ENCODE results near the gene PLXND1. TPM values are rescaled to one million over a fixed set of nuclear protein-coding genes. Genes with fewer than 3 reads are reported as not detected.

Gene PLXND1
- total RNA-seq, 4 donors from 2014 or later, result 45.0 to 77.9 (median 61.5) TPM

DNA sequence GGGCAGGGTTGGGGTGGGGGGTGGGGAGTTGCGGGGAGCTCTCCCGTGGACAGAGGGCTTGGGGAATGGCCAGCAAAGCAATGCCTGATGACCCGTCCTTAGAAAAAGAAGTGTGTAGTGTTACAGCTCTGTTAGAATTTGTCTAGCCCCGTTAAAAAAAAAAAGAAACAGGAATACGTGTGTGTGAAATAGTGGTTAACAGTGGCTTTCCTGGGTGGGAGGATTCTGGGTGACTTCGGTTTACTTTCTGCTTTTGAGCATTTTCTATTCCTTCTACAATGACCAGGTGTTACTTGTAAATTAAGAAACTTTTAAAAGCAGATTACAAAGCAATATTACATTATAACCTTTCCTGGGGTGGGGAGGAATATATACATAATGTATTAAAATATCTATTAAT, 38.5 kb downstream of the PLXND1 start:
- 24 to 50% methylated on average over 4 of the region's 6 CpGs for WGBS, 2 donors (ENCODE audit: low coverage in 1 of 2)
- Histone ChIP-seq H3K4me1 (peaks cover 0 to 46% (median 14%) of the 10 kb centered on the region in 3 donors), H3K36me3 (peaks cover 0 to 87% of the 10 kb centered on the region in 2 donors), H3K4me3 (no peak overlapping the region), H3K27me3 (no peaks in the 10 kb centered on the region), H3K9me3 (no peaks in the 10 kb centered on the region), H3K27ac (peak overlapping the region in 2 of 4 donors; percentile 19 to 50)
- no peak for ATAC-seq
- TF ChIP-seq EP300 (IDR thresholded peaks at IDR 0.05) (no peak), POLR2AphosphoS5 (IDR thresholded peaks at IDR 0.05) (no peak), POLR2A (IDR thresholded peaks at IDR 0.05) (no peak), CTCF (IDR thresholded peaks at IDR 0.05) (no peak)

- TF ChIP-seq POLR2A (IDR thresholded peaks at IDR 0.05), result no peak
- no peak for TF ChIP-seq POLR2AphosphoS5 (IDR thresholded peaks at IDR 0.05)
- no peak for TF ChIP-seq CTCF (IDR thresholded peaks at IDR 0.05)
- TF ChIP-seq EP300 (IDR thresholded peaks at IDR 0.05), result no peak
- 64 to 100% methylated on average over 1 to 7 of the region's 18 CpGs for WGBS, 2 donors (ENCODE audit: low coverage in 1 of 2)
- peaks cover 0 to 87% of the 10 kb centered on the region in 2 donors for H3K36me3 ChIP-seq
- no peaks in the 10 kb centered on the region for H3K27me3 ChIP-seq
- H3K9me3 ChIP-seq, result no peaks in the 10 kb centered on the region
- H3K4me3 ChIP-seq, result no peak overlapping the region
- peak; percentile 23 for ATAC-seq
- peak overlapping the region in 2 of 4 donors; percentile 19 to 50 for H3K27ac ChIP-seq
- peaks cover 0 to 46% (median 14%) of the 10 kb centered on the region in 3 donors for H3K4me1 ChIP-seq
These were observed 39.2 kb downstream of the PLXND1 start for GRCh38 chr3:129567176-129567705.

GRCh38 chr3:129565902-129566301, 40.6 kb downstream of the PLXND1 start:
- Histone ChIP-seq H3K27ac (no peak overlapping the region), H3K4me1 (peaks cover 0 to 59% (median 27%) of the 10 kb centered on the region in 3 donors), H3K36me3 (peaks cover 0 to 81% of the 10 kb centered on the region in 2 donors), H3K9me3 (no peaks in the 10 kb centered on the region), H3K27me3 (no peaks in the 10 kb centered on the region), H3K4me3 (no peak overlapping the region)
- TF ChIP-seq POLR2A (IDR thresholded peaks at IDR 0.05) (no peak), EP300 (IDR thresholded peaks at IDR 0.05) (no peak), CTCF (IDR thresholded peaks at IDR 0.05) (no peak), POLR2AphosphoS5 (IDR thresholded peaks at IDR 0.05) (no peak)
- no peak for ATAC-seq
- WGBS, 2 donors (ENCODE audit: low coverage in 1 of 2), result 100% methylated on average over 2 of the region's 7 CpGs; no CpG with 5 or more reads in 1 of the 2 donors

GRCh38 chr3:129564981-129565644, 41.4 kb downstream of the PLXND1 start:
- peaks cover 0 to 67% (median 35%) of the 10 kb centered on the region in 3 donors for H3K4me1 ChIP-seq
- H3K4me3 ChIP-seq, result no peak overlapping the region
- H3K27me3 ChIP-seq, result no peaks in the 10 kb centered on the region
- TF ChIP-seq CTCF (IDR thresholded peaks at IDR 0.05), result no peak
- no peak for TF ChIP-seq POLR2AphosphoS5 (IDR thresholded peaks at IDR 0.05)
- TF ChIP-seq POLR2A (IDR thresholded peaks at IDR 0.05), result no peak
- no peak for TF ChIP-seq EP300 (IDR thresholded peaks at IDR 0.05)
- peak overlapping the region in 3 of 4 donors; percentile 37 to 60 (median 45) for H3K27ac ChIP-seq
- no peak for ATAC-seq
- peaks cover 0 to 76% of the 10 kb centered on the region in 2 donors for H3K36me3 ChIP-seq
- WGBS, 2 donors (ENCODE audit: low coverage in 1 of 2), result 90% methylated on average over 2 of the region's 21 CpGs; no CpG with 5 or more reads in 1 of the 2 donors
- H3K9me3 ChIP-seq, result no peaks in the 10 kb centered on the region
